Mesendoderm (in vitro differentiated cells): ENCODE data around the gene DAB2IP.

Source experiments
- DNase-seq: peaks from one replicate; pipeline ENCODE4 v3.0.0; 2013
- H2AK5ac ChIP-seq: 2 replicates; pipeline ENCODE4 v1.6.1; 2013; ENCODE audit warnings: low read length, inconsistent platforms
- H2BK120ac ChIP-seq: 2 replicates; pipeline ENCODE4 v1.6.1; 2013; ENCODE audit warnings: low read depth, mild to moderate bottlenecking, low read length, moderate library complexity, mixed read lengths
- H2BK15ac ChIP-seq: replicated peaks from 2 replicates; pipeline ENCODE4 v1.6.1; 2013; ENCODE audit warnings: low read depth, mild to moderate bottlenecking, moderate library complexity
- H2BK5ac ChIP-seq: 2 replicates; pipeline ENCODE4 v1.6.1; 2013; ENCODE audit warnings: low read length, inconsistent platforms
- H3K18ac ChIP-seq: 2 replicates; pipeline ENCODE4 v1.6.1; 2013; ENCODE audit warnings: mild to moderate bottlenecking, low read length, mixed read lengths
- H3K23ac ChIP-seq: one replicate; pipeline ENCODE4 v1.6.1; 2013; ENCODE audit warnings: low read length
- H3K27ac ChIP-seq: 2 replicates; pipeline ENCODE4 v1.5.1; 2013; ENCODE audit warnings: low read depth, mild to moderate bottlenecking, inconsistent platforms, low read length, moderate library complexity
- H3K27me3 ChIP-seq: 2 replicates; pipeline ENCODE4 v1.6.1; 2013; ENCODE audit warnings: low read length, control low read depth, mild to moderate bottlenecking, inconsistent platforms; ENCODE audit not compliant: insufficient read depth, poor library complexity
- H3K36me3 ChIP-seq: 2 replicates; pipeline ENCODE4 v1.6.1; 2013; ENCODE audit warnings: low read length, inconsistent platforms; ENCODE audit not compliant: control insufficient read depth, insufficient read depth
- H3K4ac ChIP-seq: one replicate; pipeline ENCODE4 v1.6.1; 2013; ENCODE audit warnings: low read depth, mild to moderate bottlenecking, low read length, moderate library complexity
- H3K4me1 ChIP-seq: 2 replicates; pipeline ENCODE4 v1.6.1; 2013; ENCODE audit warnings: low read depth, low read length, inconsistent platforms; ENCODE audit not compliant: control insufficient read depth
- H3K4me2 ChIP-seq: 2 replicates; pipeline ENCODE4 v1.6.1; 2013; ENCODE audit warnings: low read length
- H3K4me3 ChIP-seq: 2 replicates; pipeline ENCODE4 v1.5.1; 2013; ENCODE audit warnings: mild to moderate bottlenecking, low read length
- H3K56ac ChIP-seq: one replicate; pipeline ENCODE4 v1.6.1; 2013; ENCODE audit warnings: low read length
- H3K79me1 ChIP-seq: 2 replicates; pipeline ENCODE4 v1.6.1; 2013; ENCODE audit warnings: low read length, inconsistent platforms
- H3K79me2 ChIP-seq: 2 replicates; pipeline ENCODE4 v1.6.1; 2013; ENCODE audit warnings: mild to moderate bottlenecking, low read length; ENCODE audit not compliant: control insufficient read depth, insufficient read depth
- H3K9ac ChIP-seq: 2 replicates; pipeline ENCODE4 v1.6.1; 2013; ENCODE audit warnings: low read length, inconsistent platforms
- H4K5ac ChIP-seq: one replicate; pipeline ENCODE4 v1.6.1; 2013; ENCODE audit warnings: low read length
- H4K8ac ChIP-seq: one replicate; pipeline ENCODE4 v1.6.1; 2013; ENCODE audit warnings: low read depth, mild to moderate bottlenecking, control low read depth, low read length, moderate library complexity
- WGBS: extraction: QIAGEN DNeasy Blood & Tissue Kit; methylation state at CpG from one replicate; pipeline ENCODE4 v1.1.7; 2013; ENCODE audit warnings: low lambda C conversion rate, missing lambda C conversion rate; ENCODE audit not compliant: insufficient coverage; ENCODE audit errors: extremely low coverage; 5-methylcytosine and 5-hydroxymethylcytosine counted together

Gene DAB2IP

DNA sequence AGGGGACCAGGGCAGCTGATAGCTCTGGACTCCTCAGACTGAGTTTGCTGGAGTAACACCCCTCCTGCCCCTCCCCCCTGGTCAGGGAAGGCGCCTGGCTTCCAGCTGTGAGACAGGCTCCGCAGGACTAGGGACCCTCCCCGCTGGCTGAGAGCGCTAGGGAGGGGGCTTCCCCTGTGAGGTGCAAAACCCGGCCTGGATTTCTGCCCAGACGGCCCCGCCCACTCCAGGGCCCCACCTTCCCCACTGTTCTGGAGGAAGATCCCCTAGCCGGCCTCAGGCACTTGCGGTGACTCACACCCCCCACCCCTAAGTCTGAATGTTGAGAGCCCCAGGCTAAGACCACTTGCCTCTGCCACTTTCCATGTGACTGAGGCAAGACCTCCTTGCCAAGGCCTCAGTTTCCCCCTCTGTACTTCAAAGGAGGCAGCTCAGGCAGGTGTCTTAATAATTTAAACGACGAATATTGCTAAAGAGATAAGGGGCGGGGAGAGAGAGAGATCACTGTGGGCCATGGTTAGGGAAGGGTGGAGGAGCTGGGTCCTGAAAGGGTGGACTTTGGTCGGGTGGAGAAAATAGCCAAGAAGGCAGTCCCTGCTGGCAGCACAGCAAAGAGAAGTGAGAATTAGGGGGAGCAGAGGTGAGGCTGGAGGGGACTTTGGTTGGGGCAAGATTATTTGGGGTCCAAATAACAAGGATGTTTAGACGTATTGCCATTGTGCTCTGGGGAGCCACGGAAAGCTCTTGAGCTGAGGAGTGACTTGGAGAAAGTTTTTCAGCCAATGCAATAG, 1.0 kb upstream of the DAB2IP start:
- WGBS, result no CpG with 5 or more reads among the region's 15 CpGs
- H3K9ac ChIP-seq, result peak overlapping the region; percentile 66

DNA sequence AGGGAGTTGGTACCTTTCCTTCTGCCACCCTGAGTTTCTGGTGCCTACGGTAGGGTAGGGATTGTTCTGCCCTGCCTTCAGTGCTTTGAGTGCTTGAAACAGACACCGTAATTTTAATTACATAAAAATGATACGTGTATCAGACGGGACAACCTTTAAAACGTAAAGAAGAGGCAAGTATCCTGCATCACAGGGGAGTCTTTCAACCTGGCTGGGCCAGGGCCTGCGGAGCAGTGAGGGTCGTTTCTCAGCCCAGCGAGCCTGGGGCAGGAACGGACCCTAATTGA, 483 bp upstream of the DAB2IP start:
- no CpG with 5 or more reads among the region's 9 CpGs for whole genome bisulfite sequencing
- DNase-seq, result peak; percentile 48
- Histone ChIP-seq H3K27me3 (no peaks in the 10 kb centered on the region), H2BK15ac (no peak overlapping the region), H2AK5ac (no peak overlapping the region), H3K79me2 (peaks cover 38% of the 10 kb centered on the region), H3K18ac (peak overlapping the region; percentile 96), H3K4me3 (peak overlapping the region; percentile 9), H3K4me1 (peaks cover 24% of the 10 kb centered on the region), H3K23ac (no peak overlapping the region), H3K4me2 (peak overlapping the region; percentile 78), H3K36me3 (no peaks in the 10 kb centered on the region), H3K27ac (peak overlapping the region; percentile 35), H4K5ac (no peak overlapping the region), H2BK120ac (peak overlapping the region; percentile 93), H4K8ac (no peak overlapping the region), H3K79me1 (peaks cover 24% of the 10 kb centered on the region), H3K4ac (no peak overlapping the region), H3K56ac (peak overlapping the region; percentile 92), H3K9ac (peak overlapping the region; percentile 66), H2BK5ac (peak overlapping the region; percentile 81)

More for the DNA sequence above, 1.0 kb upstream of the DAB2IP start:
- peaks cover 21% of the 10 kb centered on the region for H3K79me1 ChIP-seq
- no peak overlapping the region for H4K5ac ChIP-seq
- H3K4ac ChIP-seq, result no peak overlapping the region
- H3K56ac ChIP-seq, result peak overlapping the region; percentile 92
- DNase-seq, result peak; percentile 95
- H3K4me3 ChIP-seq, result no peak overlapping the region
- peaks cover 24% of the 10 kb centered on the region for H3K4me1 ChIP-seq
- H3K27me3 ChIP-seq, result no peaks in the 10 kb centered on the region
- H4K8ac ChIP-seq, result no peak overlapping the region
- peak overlapping the region; percentile 93 for H2BK120ac ChIP-seq
- peak overlapping the region; percentile 35 for H3K27ac ChIP-seq
- H3K4me2 ChIP-seq, result peak overlapping the region; percentile 78
- no peaks in the 10 kb centered on the region for H3K36me3 ChIP-seq
- no peak overlapping the region for H2AK5ac ChIP-seq
- H2BK5ac ChIP-seq, result peak overlapping the region; percentile 81
- no peak overlapping the region for H2BK15ac ChIP-seq
- H3K79me2 ChIP-seq, result peaks cover 35% of the 10 kb centered on the region
- H3K18ac ChIP-seq, result peak overlapping the region; percentile 96
- no peak overlapping the region for H3K23ac ChIP-seq

DNA sequence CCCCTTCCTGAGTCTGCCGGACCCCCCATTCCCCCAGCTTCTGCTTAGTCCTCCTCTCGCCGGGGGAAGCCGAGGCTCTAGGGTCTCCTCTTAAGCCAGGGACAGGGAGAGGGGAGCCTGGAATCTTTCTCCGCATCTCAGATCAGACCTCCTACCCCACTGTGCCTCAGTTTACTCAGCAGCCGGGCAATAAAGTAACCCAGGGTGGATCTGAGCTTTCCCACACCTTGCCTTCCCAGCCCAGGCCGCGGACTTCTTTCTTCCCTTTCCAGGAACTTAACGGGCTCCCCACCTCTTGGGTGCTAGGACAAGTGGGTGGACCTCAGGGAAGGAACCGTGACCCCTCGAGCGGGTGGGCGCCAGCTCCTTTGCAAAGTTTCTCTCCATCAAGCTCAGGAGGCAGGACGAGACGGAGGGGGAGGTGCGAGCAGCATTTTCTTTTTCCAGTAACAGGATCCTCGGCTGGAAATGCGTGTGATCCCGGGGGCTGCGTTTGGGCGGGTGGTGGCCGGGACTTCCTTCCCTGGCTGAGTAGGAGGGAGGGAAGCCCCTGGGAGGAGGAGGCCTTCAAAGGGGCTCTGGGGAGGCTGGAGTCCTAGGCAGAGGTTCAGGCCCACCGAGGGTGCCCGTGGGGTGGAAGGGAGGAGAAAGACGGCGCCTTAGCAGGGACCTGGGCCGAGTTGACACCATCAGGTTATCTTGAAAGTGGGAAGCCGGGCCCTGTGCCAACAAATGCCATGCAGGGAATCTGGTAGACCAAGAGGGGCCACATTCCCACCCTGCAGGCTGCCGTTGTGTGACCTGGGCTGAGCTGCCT, 795 bp downstream of the DAB2IP start:
- H3K18ac ChIP-seq, result peak overlapping the region; percentile 94
- H3K4ac ChIP-seq, result peak overlapping the region; percentile 98
- peak overlapping the region; percentile 80 for H3K9ac ChIP-seq
- no peaks in the 10 kb centered on the region for H3K36me3 ChIP-seq
- H3K4me3 ChIP-seq, result peak overlapping the region; percentile 60
- peaks cover 23% of the 10 kb centered on the region for H3K4me1 ChIP-seq
- peak overlapping the region; percentile 22 for H3K27ac ChIP-seq
- H4K8ac ChIP-seq, result no peak overlapping the region
- H2BK5ac ChIP-seq, result peak overlapping the region; percentile 75
- peak overlapping the region; percentile 87 for H2AK5ac ChIP-seq
- peaks cover 29% of the 10 kb centered on the region for H3K79me1 ChIP-seq
- no peak overlapping the region for H4K5ac ChIP-seq
- no peaks in the 10 kb centered on the region for H3K27me3 ChIP-seq
- H2BK120ac ChIP-seq, result peak overlapping the region; percentile 33
- H3K56ac ChIP-seq, result peak overlapping the region; percentile 91
- peaks cover 45% of the 10 kb centered on the region for H3K79me2 ChIP-seq
- peak overlapping the region; percentile 92 for H3K4me2 ChIP-seq
- no CpG with 5 or more reads among the region's 29 CpGs for whole genome bisulfite sequencing
- H3K23ac ChIP-seq, result peak overlapping the region; percentile 15
- DNase-seq, result peak; percentile 70
- H2BK15ac ChIP-seq, result peak overlapping the region; percentile 39

DNA sequence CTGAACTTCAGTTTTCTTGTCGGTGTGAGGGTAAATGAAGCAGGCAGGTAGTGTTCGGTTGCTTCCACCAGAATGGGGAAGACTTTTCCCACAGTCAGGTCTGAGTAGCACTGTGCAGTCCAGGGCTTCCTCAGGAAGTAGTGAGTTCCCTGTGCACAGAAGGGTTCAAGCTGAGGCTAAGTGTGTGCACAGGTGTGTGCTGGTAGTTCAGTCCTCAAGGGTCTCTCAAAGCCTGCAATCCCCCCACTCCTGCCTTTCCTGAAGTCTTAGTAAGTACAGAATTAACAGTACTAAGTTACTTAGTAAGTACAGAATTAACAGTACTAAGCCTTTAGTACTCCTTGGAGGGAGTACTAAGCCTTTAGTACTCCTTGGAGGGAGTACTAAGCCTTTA, 1.4 kb downstream of the DAB2IP start:
- H2BK5ac ChIP-seq, result peak overlapping the region; percentile 33
- H3K27ac ChIP-seq, result no peak overlapping the region
- no peaks in the 10 kb centered on the region for H3K36me3 ChIP-seq
- no peak overlapping the region for H4K8ac ChIP-seq
- peak overlapping the region; percentile 80 for H3K9ac ChIP-seq
- peaks cover 23% of the 10 kb centered on the region for H3K4me1 ChIP-seq
- no peaks in the 10 kb centered on the region for H3K27me3 ChIP-seq
- peak overlapping the region; percentile 92 for H3K4me2 ChIP-seq
- H3K4me3 ChIP-seq, result peak overlapping the region; percentile 60
- H3K79me2 ChIP-seq, result peaks cover 49% of the 10 kb centered on the region
- H4K5ac ChIP-seq, result no peak overlapping the region
- H3K4ac ChIP-seq, result peak overlapping the region; percentile 84
- H2BK120ac ChIP-seq, result no peak overlapping the region
- peaks cover 32% of the 10 kb centered on the region for H3K79me1 ChIP-seq
- peak overlapping the region; percentile 91 for H3K56ac ChIP-seq
- no CpG with 5 or more reads among the region's 2 CpGs for WGBS
- no peak overlapping the region for H2BK15ac ChIP-seq
- H2AK5ac ChIP-seq, result peak overlapping the region; percentile 87
- H3K23ac ChIP-seq, result no peak overlapping the region
- no peak for DNase-seq
- peak overlapping the region; percentile 94 for H3K18ac ChIP-seq

DNA sequence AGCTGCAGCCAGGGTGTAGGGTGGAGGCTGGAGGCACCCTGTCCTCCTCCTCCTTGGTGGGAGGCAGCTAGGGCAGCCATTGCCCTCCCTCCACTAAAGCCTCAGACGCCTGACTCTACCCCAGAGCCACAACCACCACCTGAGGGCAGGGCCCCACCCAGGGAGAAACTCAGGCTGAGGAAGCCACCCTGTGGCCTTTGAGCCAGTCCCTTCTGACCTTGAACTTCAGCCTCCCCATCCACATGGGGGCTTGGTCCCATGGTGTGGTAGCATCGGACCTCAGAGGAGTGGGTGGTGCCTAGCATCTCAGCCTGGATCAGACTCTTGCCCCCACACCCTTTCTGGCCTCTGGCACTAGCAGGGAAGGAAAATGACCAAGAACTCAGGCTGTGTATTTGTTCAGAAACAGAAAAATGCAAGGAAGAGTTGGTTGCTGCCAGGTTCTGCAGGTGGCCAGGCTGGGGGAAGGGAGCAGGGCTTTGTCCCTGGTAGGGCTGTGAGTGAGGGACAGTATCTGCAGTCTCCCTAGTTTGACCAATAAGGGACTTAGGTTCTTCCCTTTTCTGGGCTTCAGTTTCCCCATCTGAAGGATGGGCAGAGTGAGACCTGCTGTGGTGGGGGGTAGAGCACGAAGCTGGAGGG, 3.2 kb downstream of the DAB2IP start:
- Histone ChIP-seq H3K79me1 (peaks cover 44% of the 10 kb centered on the region), H3K23ac (no peak overlapping the region), H3K4me1 (peaks cover 13% of the 10 kb centered on the region), H3K4me2 (no peak overlapping the region), H3K27ac (no peak overlapping the region), H3K36me3 (no peaks in the 10 kb centered on the region), H3K18ac (no peak overlapping the region), H3K27me3 (no peaks in the 10 kb centered on the region), H2BK5ac (no peak overlapping the region), H3K9ac (no peak overlapping the region), H4K8ac (no peak overlapping the region), H3K4me3 (no peak overlapping the region), H2BK15ac (no peak overlapping the region), H2BK120ac (no peak overlapping the region), H4K5ac (no peak overlapping the region), H2AK5ac (no peak overlapping the region), H3K56ac (peak overlapping the region; percentile 59), H3K4ac (no peak overlapping the region), H3K79me2 (peaks cover 57% of the 10 kb centered on the region)
- no peak for DNase-seq
- WGBS, result no CpG with 5 or more reads among the region's 3 CpGs
